Measurements from ENCODE around the gene SPEN.
"Not testable (repeated sequence)": the region's sequence is repeated elsewhere in the genome, so short reads cannot be mapped to it uniquely, and the experiment has no call there.

SPEN gene

GRCh38 chr1:15858069-15858670 is 10.7 kb downstream of the SPEN start:
- no peak for DNase-seq (ENCODE audit: low read depth)

- DNase-seq (ENCODE audit: low read depth) = no peak
These were observed 11.3 kb downstream of the SPEN start for GRCh38 chr1:15858672-15859372.

- no peak for DNase-seq (ENCODE audit: low read depth)
These were observed 15.8 kb downstream of the SPEN start for GRCh38 chr1:15863156-15863901.

- DNase-seq (ENCODE audit: low read depth) = no peak
These were observed 19.3 kb downstream of the SPEN start for GRCh38 chr1:15866721-15867201.

- DNase-seq (ENCODE audit: low read depth) = no peak
These were observed 19.8 kb downstream of the SPEN start for GRCh38 chr1:15867288-15867687.

- DNase-seq (ENCODE audit: low read depth) = no peak
These were observed 21.9 kb downstream of the SPEN start for GRCh38 chr1:15869413-15869812.

GRCh38 chr1:15870421-15870820 is 22.9 kb downstream of the SPEN start:
- DNase-seq (ENCODE audit: low read depth) = no peak

GRCh38 chr1:15874471-15874870 is 27.0 kb downstream of the SPEN start:
- no peak for DNase-seq (ENCODE audit: low read depth)

- DNase-seq (ENCODE audit: low read depth) = no peak
These were observed 29.0 kb downstream of the SPEN start for GRCh38 chr1:15876357-15877055.

- no peak for DNase-seq (ENCODE audit: low read depth)
These were observed 34.5 kb downstream of the SPEN start for GRCh38 chr1:15881961-15882360.

- no peak for DNase-seq (ENCODE audit: low read depth)
These were observed 35.2 kb downstream of the SPEN start for GRCh38 chr1:15882665-15883064.

- no peak for DNase-seq (ENCODE audit: low read depth)
These were observed 35.8 kb downstream of the SPEN start for GRCh38 chr1:15883326-15883725.

GRCh38 chr1:15884477-15884876 is 37.0 kb downstream of the SPEN start:
- DNase-seq (ENCODE audit: low read depth) = no peak

GRCh38 chr1:15885269-15885668 is 37.8 kb downstream of the SPEN start:
- no peak for DNase-seq (ENCODE audit: low read depth)

GRCh38 chr1:15885701-15886610 is 38.4 kb downstream of the SPEN start:
- DNase-seq (ENCODE audit: low read depth) = no peak

GRCh38 chr1:15886611-15887167 is 39.2 kb downstream of the SPEN start:
- no peak for DNase-seq (ENCODE audit: low read depth)

- not testable (repeated sequence) for DNase-seq (ENCODE audit: low read depth)
These were observed 45.5 kb downstream of the SPEN start for GRCh38 chr1:15892857-15893599.

GRCh38 chr1:15895233-15895632 is 47.7 kb downstream of the SPEN start:
- no peak for DNase-seq (ENCODE audit: low read depth)

- DNase-seq (ENCODE audit: low read depth) = not testable (repeated sequence)
These were observed 49.5 kb downstream of the SPEN start for GRCh38 chr1:15896841-15897610.

- no peak for DNase-seq (ENCODE audit: low read depth)
These were observed 51.8 kb downstream of the SPEN start for GRCh38 chr1:15899266-15899665.
